HepG2 (cell line): ENCODE data around the gene ZNF507. TPM values are rescaled to one million over a fixed set of nuclear protein-coding genes. Genes with fewer than 3 reads are reported as not detected.

ENCODE experiments used
- FOXK2 ChIP-seq: fragments of 450-650 bp; IDR thresholded peaks from 2 replicates; pipeline ENCODE4 v1.6.1; 2016
- HOXA9 ChIP-seq: sonication (generic); formaldehyde crosslinking; IDR thresholded peaks from 2 replicates; pipeline ENCODE4 v1.8.1; 2022; ENCODE audit warnings: missing genetic modification reagents, mild to moderate bottlenecking, moderate library complexity, borderline replicate concordance
- KLF12 ChIP-seq: sonication (generic); formaldehyde crosslinking; IDR thresholded peaks from 2 replicates; pipeline ENCODE4 v1.4.0; 2020; ENCODE audit warnings: missing genetic modification reagents, borderline replicate concordance
- MXD4 ChIP-seq: IDR thresholded peaks from 2 replicates; pipeline ENCODE4 v1.6.1; 2016; ENCODE audit warnings: mild to moderate bottlenecking, missing biosample characterization, missing genetic modification reagents
- ZBTB1 ChIP-seq: sonication (generic); formaldehyde crosslinking; IDR thresholded peaks from 2 replicates; pipeline ENCODE4 v1.4.0; 2020; ENCODE audit warnings: missing genetic modification reagents, borderline replicate concordance
- ZBTB42 ChIP-seq: sonication (generic); formaldehyde crosslinking; IDR thresholded peaks from 2 replicates; pipeline ENCODE4 v1.5.0; 2020; ENCODE audit warnings: mild to moderate bottlenecking, missing genetic modification reagents
- ZFYVE20 ChIP-seq: sonication (generic); formaldehyde crosslinking; IDR thresholded peaks from 2 replicates; pipeline ENCODE4 v1.8.0; 2023; ENCODE audit warnings: low read depth, mild to moderate bottlenecking, moderate library complexity, missing genetic modification reagents, borderline replicate concordance
- ZNF12 ChIP-seq: sonication (generic); formaldehyde crosslinking; IDR thresholded peaks from 2 replicates; pipeline ENCODE4 v1.5.0; 2020; ENCODE audit warnings: missing genetic modification reagents
- ZNF432 ChIP-seq: sonication (generic); formaldehyde crosslinking; IDR thresholded peaks from 2 replicates; pipeline ENCODE4 v1.5.0; 2020; ENCODE audit warnings: missing genetic modification reagents, mild to moderate bottlenecking, borderline replicate concordance
- ZNF557 ChIP-seq: sonication (generic); formaldehyde crosslinking; IDR thresholded peaks from 2 replicates; pipeline ENCODE4 v1.4.0; 2020; ENCODE audit warnings: missing genetic modification reagents
- ZNF782 ChIP-seq: sonication (generic); formaldehyde crosslinking; IDR thresholded peaks from 2 replicates; pipeline ENCODE4 v1.4.0; 2020; ENCODE audit warnings: missing genetic modification reagents, mild to moderate bottlenecking, borderline replicate concordance
- polyA plus RNA-seq, 8 experiments: library from polyadenylated mRNA; depleted of rRNA in 3 of 8; stranded (reverse) in 7 of 8; unstranded in 1 of 8; fragments of >200 nt; fragmentation: Illumina TruSeq in 4 of 8; extraction: Trizol in 4 of 8; gene quantifications; 2 replicates each; pipeline versions ENCODE4 v1.2.1 to v1.2.3, GENCODE V29; 2011 to 2016; ENCODE audit warnings: low read depth in 4 of 8, missing spikeins in 1 of 8, mixed read lengths in 1 of 8; ENCODE audit not compliant: insufficient read depth in 1 of 8
- total RNA-seq, 5 experiments: library from RNA; depleted of rRNA; stranded (reverse); fragments of >200 nt; fragmentation: Illumina TruSeq; extraction: Trizol; gene quantifications; 2 replicates each; pipeline ENCODE4 v1.2.3, GENCODE V29; 2016; ENCODE audit warnings: low read depth in 1 of 5
- TF ChIP-seq, protein P1 (sequence below): sonication (generic); formaldehyde crosslinking; IDR thresholded peaks from 2 replicates; pipeline ENCODE4 v1.4.0; 2020; ENCODE audit warnings: mild to moderate bottlenecking, missing genetic modification reagents
- TF ChIP-seq, protein P2 (sequence below): sonication (generic); formaldehyde crosslinking; IDR thresholded peaks from 2 replicates; pipeline ENCODE4 v1.8.0; 2022; ENCODE audit warnings: missing genetic modification reagents, mild to moderate bottlenecking, moderate library complexity, borderline replicate concordance
- TF ChIP-seq, protein P3 (sequence below): sonication (generic); formaldehyde crosslinking; IDR thresholded peaks from 2 replicates; pipeline ENCODE4 v1.4.0; 2020; ENCODE audit warnings: mild to moderate bottlenecking, missing genetic modification reagents, borderline replicate concordance
- TF ChIP-seq, protein P4 (sequence below): sonication (generic); formaldehyde crosslinking; IDR thresholded peaks from 2 replicates; pipeline ENCODE4 v1.8.1; 2023; ENCODE audit warnings: missing genetic modification reagents, inconsistent platforms, borderline replicate concordance

Gene ZNF507
- total and polyA plus RNA-seq, 2 of the 13 experiments (the other 11 are each of a cell fraction or from before 2014, with no cell fraction given) = 7.3 to 10.9 TPM

DNA sequence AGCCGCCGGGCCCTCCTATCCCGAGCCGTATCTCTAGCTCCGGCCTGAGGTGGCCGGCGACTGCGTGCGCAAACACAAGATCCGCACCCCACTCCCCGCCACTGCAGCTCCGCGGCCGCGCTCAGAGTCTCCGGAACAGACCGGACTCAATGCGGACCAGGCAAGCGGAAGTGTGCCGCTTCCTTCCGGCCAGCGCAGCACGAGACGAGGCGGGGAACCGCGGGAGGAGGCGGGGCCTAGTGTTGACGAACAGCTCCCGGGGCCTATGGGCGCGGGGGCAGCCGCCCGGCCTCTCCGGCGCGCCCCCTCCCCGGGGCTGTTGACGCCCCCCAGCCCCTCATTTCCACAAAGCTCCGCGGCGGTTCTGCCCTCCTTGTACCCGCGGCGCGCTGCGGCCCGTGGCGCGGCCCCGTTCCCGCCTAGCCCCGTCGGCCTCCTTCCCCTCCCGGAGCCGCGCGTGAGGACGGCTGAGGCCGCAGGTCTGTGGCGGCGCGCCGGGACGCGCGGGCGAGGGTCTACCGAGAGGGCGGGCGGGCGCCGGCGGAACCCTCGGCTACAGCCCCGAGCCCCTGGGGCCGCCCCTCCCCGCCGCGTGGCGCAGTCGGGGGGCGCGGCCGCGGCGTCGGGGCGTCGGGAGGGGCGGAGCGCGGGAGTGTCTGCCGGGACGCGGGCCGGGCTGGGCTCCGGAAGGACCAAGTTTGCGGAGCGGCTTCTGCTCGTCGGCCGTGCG, 60.2 kb downstream of the ZNF507 start, which contains the start of gene DPY19L3 (continued):
- TF ChIP-seq, protein P1, sequence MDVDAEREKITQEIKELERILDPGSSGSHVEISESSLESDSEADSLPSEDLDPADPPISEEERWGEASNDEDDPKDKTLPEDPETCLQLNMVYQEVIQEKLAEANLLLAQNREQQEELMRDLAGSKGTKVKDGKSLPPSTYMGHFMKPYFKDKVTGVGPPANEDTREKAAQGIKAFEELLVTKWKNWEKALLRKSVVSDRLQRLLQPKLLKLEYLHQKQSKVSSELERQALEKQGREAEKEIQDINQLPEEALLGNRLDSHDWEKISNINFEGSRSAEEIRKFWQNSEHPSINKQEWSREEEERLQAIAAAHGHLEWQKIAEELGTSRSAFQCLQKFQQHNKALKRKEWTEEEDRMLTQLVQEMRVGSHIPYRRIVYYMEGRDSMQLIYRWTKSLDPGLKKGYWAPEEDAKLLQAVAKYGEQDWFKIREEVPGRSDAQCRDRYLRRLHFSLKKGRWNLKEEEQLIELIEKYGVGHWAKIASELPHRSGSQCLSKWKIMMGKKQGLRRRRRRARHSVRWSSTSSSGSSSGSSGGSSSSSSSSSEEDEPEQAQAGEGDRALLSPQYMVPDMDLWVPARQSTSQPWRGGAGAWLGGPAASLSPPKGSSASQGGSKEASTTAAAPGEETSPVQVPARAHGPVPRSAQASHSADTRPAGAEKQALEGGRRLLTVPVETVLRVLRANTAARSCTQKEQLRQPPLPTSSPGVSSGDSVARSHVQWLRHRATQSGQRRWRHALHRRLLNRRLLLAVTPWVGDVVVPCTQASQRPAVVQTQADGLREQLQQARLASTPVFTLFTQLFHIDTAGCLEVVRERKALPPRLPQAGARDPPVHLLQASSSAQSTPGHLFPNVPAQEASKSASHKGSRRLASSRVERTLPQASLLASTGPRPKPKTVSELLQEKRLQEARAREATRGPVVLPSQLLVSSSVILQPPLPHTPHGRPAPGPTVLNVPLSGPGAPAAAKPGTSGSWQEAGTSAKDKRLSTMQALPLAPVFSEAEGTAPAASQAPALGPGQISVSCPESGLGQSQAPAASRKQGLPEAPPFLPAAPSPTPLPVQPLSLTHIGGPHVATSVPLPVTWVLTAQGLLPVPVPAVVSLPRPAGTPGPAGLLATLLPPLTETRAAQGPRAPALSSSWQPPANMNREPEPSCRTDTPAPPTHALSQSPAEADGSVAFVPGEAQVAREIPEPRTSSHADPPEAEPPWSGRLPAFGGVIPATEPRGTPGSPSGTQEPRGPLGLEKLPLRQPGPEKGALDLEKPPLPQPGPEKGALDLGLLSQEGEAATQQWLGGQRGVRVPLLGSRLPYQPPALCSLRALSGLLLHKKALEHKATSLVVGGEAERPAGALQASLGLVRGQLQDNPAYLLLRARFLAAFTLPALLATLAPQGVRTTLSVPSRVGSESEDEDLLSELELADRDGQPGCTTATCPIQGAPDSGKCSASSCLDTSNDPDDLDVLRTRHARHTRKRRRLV (CRISPR knock-in tag) = no peak
- TF ChIP-seq, protein P2, sequence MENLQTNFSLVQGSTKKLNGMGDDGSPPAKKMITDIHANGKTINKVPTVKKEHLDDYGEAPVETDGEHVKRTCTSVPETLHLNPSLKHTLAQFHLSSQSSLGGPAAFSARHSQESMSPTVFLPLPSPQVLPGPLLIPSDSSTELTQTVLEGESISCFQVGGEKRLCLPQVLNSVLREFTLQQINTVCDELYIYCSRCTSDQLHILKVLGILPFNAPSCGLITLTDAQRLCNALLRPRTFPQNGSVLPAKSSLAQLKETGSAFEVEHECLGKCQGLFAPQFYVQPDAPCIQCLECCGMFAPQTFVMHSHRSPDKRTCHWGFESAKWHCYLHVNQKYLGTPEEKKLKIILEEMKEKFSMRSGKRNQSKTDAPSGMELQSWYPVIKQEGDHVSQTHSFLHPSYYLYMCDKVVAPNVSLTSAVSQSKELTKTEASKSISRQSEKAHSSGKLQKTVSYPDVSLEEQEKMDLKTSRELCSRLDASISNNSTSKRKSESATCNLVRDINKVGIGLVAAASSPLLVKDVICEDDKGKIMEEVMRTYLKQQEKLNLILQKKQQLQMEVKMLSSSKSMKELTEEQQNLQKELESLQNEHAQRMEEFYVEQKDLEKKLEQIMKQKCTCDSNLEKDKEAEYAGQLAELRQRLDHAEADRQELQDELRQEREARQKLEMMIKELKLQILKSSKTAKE = peak; percentile 64
- TF ChIP-seq, protein P3, sequence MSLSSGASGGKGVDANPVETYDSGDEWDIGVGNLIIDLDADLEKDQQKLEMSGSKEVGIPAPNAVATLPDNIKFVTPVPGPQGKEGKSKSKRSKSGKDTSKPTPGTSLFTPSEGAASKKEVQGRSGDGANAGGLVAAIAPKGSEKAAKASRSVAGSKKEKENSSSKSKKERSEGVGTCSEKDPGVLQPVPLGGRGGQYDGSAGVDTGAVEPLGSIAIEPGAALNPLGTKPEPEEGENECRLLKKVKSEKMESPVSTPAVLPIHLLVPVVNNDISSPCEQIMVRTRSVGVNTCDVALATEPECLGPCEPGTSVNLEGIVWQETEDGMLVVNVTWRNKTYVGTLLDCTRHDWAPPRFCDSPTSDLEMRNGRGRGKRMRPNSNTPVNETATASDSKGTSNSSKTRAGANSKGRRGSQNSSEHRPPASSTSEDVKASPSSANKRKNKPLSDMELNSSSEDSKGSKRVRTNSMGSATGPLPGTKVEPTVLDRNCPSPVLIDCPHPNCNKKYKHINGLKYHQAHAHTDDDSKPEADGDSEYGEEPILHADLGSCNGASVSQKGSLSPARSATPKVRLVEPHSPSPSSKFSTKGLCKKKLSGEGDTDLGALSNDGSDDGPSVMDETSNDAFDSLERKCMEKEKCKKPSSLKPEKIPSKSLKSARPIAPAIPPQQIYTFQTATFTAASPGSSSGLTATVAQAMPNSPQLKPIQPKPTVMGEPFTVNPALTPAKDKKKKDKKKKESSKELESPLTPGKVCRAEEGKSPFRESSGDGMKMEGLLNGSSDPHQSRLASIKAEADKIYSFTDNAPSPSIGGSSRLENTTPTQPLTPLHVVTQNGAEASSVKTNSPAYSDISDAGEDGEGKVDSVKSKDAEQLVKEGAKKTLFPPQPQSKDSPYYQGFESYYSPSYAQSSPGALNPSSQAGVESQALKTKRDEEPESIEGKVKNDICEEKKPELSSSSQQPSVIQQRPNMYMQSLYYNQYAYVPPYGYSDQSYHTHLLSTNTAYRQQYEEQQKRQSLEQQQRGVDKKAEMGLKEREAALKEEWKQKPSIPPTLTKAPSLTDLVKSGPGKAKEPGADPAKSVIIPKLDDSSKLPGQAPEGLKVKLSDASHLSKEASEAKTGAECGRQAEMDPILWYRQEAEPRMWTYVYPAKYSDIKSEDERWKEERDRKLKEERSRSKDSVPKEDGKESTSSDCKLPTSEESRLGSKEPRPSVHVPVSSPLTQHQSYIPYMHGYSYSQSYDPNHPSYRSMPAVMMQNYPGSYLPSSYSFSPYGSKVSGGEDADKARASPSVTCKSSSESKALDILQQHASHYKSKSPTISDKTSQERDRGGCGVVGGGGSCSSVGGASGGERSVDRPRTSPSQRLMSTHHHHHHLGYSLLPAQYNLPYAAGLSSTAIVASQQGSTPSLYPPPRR (CRISPR knock-in tag) = no peak
- TF ChIP-seq ZBTB42 (0 out of 2 replicates have a peak, but pooled peaks have one; percentile 30), ZNF432 (CRISPR knock-in tag) (no peak), ZFYVE20 (CRISPR knock-in tag) (no peak), ZNF12 (CRISPR knock-in tag) (no peak), MXD4 (0 out of 2 replicates have a peak, but pooled peaks have one; percentile 11), ZNF557 (peak; percentile 75; the same call in 1 of the 2 replicates), HOXA9 (CRISPR knock-in tag) (0 out of 2 replicates have a peak, but pooled peaks have one; percentile 64), FOXK2 (no peak), ZBTB1 (CRISPR knock-in tag) (no peak), ZNF782 (CRISPR knock-in tag) (no peak), KLF12 (CRISPR knock-in tag) (no peak; the same call in 1 of the 2 replicates)
- TF ChIP-seq, protein P4, sequence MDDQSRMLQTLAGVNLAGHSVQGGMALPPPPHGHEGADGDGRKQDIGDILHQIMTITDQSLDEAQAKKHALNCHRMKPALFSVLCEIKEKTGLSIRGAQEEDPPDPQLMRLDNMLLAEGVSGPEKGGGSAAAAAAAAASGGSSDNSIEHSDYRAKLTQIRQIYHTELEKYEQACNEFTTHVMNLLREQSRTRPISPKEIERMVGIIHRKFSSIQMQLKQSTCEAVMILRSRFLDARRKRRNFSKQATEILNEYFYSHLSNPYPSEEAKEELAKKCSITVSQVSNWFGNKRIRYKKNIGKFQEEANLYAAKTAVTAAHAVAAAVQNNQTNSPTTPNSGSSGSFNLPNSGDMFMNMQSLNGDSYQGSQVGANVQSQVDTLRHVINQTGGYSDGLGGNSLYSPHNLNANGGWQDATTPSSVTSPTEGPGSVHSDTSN = peak; percentile 48
